GM23248 (cell line): ENCODE results near the gene MLC1. TPM values are rescaled to one million over a fixed set of nuclear protein-coding genes. Genes with fewer than 3 reads are reported as not detected.

Source experiments
- DNase-seq: peaks from one replicate; pipeline ENCODE4 v3.0.0-alpha.2; 2015
- H2AFZ ChIP-seq: fragments of 200-600 bp; sonication (generic); 2 replicates; pipeline ENCODE4 v1.6.1; 2016; ENCODE audit warnings: antibody characterized with exemption
- H3F3A ChIP-seq: fragments of 200-600 bp; sonication (generic); 2 replicates; pipeline ENCODE4 v1.6.1; 2016; ENCODE audit warnings: mild to moderate bottlenecking, antibody characterized with exemption, mixed run types; ENCODE audit not compliant: insufficient read depth
- H3K27ac ChIP-seq: fragments of 200-600 bp; sonication (generic); 2 replicates; pipeline ENCODE4 v1.5.1; 2016; ENCODE audit warnings: mild to moderate bottlenecking
- H3K27me3 ChIP-seq: fragments of 200-600 bp; sonication (generic); replicated peaks from 2 replicates; pipeline ENCODE4 v1.6.1; 2016; ENCODE audit warnings: mild to moderate bottlenecking; ENCODE audit not compliant: insufficient read depth
- H3K36me3 ChIP-seq: fragments of 200-600 bp; sonication (generic); 2 replicates; pipeline ENCODE4 v1.6.1; 2016; ENCODE audit warnings: low read depth, mild to moderate bottlenecking
- H3K4me1 ChIP-seq: fragments of 200-600 bp; sonication (generic); 2 replicates; pipeline ENCODE4 v1.6.1; 2016; ENCODE audit warnings: mild to moderate bottlenecking; ENCODE audit not compliant: insufficient read depth
- H3K4me2 ChIP-seq: fragments of 200-600 bp; sonication (generic); one replicate; pipeline ENCODE4 v1.6.1; 2016; ENCODE audit warnings: mild to moderate bottlenecking; ENCODE audit not compliant: unreplicated experiment
- H3K4me3 ChIP-seq: fragments of 200-600 bp; sonication (generic); 2 replicates; pipeline ENCODE4 v1.5.1; 2016; ENCODE audit warnings: mild to moderate bottlenecking
- H3K79me2 ChIP-seq: fragments of 200-600 bp; sonication (generic); 2 replicates; pipeline ENCODE4 v1.6.1; 2016; ENCODE audit warnings: mild to moderate bottlenecking; ENCODE audit not compliant: insufficient read depth
- H3K9ac ChIP-seq: fragments of 200-600 bp; sonication (generic); 2 replicates; pipeline ENCODE4 v1.6.1; 2016; ENCODE audit warnings: mild to moderate bottlenecking
- H3K9me2 ChIP-seq: fragments of 200-600 bp; sonication (generic); 2 replicates; pipeline ENCODE4 v1.6.1; 2016; ENCODE audit warnings: mixed run types, mild to moderate bottlenecking, moderate library complexity; ENCODE audit not compliant: insufficient read depth
- H3K9me3 ChIP-seq: fragments of 200-600 bp; sonication (generic); one replicate; pipeline ENCODE4 v1.6.1; 2017; ENCODE audit warnings: low read depth
- H4K20me1 ChIP-seq: fragments of 200-600 bp; sonication (generic); 2 replicates; pipeline ENCODE4 v1.6.0; 2016; ENCODE audit not compliant: insufficient read depth
- EZH2 ChIP-seq: fragments of 200-600 bp; sonication (generic); IDR thresholded peaks from 2 replicates; pipeline ENCODE4 v1.6.1; 2018; ENCODE audit warnings: antibody characterized with exemption, mild to moderate bottlenecking; ENCODE audit not compliant: insufficient read depth, poor library complexity, severe bottlenecking
- EZH2phosphoT487 ChIP-seq: fragments of 200-600 bp; sonication (generic); IDR thresholded peaks from 2 replicates; pipeline ENCODE4 v1.6.1; 2018; ENCODE audit warnings: antibody characterized with exemption, moderate library complexity, mild to moderate bottlenecking, low read depth; ENCODE audit not compliant: insufficient read depth
- WGBS, 2 experiments: methylation state at CpG; one replicate each; pipeline ENCODE4 v1.1.6; 2015 to 2017; ENCODE audit warnings: low lambda C conversion rate in 2 of 2, low coverage in 1 of 2; ENCODE audit errors: missing lambda C conversion rate in 2 of 2; 5-methylcytosine and 5-hydroxymethylcytosine counted together
- in situ Hi-C: fragments of 300-500 bp; cut with MboI; formaldehyde crosslinking; loops from 2 replicates; pipeline ENCODE4 v1.15.0; 2020
- polyA plus RNA-seq: library from polyadenylated mRNA; unstranded; fragments of >200 nt; fragmentation: Nextera tagmentation; extraction: Ambion mirVana; gene quantifications from 2 replicates; pipeline ENCODE4 v1.2.1, GENCODE V29; 2016
- total RNA-seq: library from RNA; depleted of rRNA; stranded (reverse); fragments of >200 nt; shearing (Covaris generic); gene quantifications from 2 replicates; pipeline ENCODE4 v1.2.3, GENCODE V29; 2014

Gene MLC1
- total and polyA plus RNA-seq, 2 experiments from 2014 or later = not detected

DNA sequence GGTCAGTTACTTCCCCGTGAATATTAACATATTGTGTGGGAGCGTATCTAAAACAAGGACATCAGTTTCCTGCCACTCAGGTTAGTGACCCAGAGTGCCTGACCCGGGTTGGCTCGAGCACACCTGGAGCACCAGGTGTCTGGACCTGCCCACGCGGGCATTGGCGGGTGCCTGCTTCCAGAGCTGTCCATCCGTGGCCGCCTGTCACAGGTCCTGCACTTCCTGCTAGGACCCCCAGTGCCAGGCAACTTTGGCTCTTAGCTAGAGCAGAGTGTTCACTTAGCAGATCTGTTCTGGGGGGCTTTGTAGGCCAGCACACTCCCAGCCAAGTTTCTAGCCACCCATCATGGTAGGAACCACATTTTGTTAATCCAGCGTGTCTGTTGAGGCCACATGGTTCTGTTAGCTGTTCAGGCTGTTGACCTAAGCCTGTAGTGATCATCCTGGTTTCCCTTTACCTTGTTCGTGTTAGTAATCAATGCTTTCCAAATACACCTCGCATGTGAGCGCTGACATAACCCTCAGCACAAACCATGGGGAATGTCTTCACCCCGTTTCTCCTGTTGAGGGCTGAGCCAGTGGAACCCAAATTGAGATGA is 34.0 kb upstream of the MLC1 start:
- peaks cover 7% of the 10 kb centered on the region; the same call in 1 of the 2 replicates for H3K4me1 ChIP-seq
- H3K9me3 ChIP-seq = peaks cover 3% of the 10 kb centered on the region
- 86% methylated on average over 14 of the region's 14 CpGs for WGBS, 2 experiments
- in situ Hi-C loops = no loop called here
- no peak overlapping the region for H2AFZ ChIP-seq
- no peaks in the 10 kb centered on the region; the same call in 1 of the 2 replicates for H3F3A ChIP-seq
- H3K27me3 ChIP-seq = no peaks in the 10 kb centered on the region
- H3K27ac ChIP-seq = no peak overlapping the region
- no peak overlapping the region for H3K4me2 ChIP-seq
- TF ChIP-seq EZH2 (no peak), EZH2phosphoT487 (no peak)
- no peak for DNase-seq
- H3K4me3 ChIP-seq = no peak overlapping the region
- no peak overlapping the region for H3K9ac ChIP-seq
- no peaks in the 10 kb centered on the region for H3K9me2 ChIP-seq
- no peaks in the 10 kb centered on the region for H4K20me1 ChIP-seq
- H3K36me3 ChIP-seq = no peaks in the 10 kb centered on the region
- H3K79me2 ChIP-seq = no peaks in the 10 kb centered on the region

DNA sequence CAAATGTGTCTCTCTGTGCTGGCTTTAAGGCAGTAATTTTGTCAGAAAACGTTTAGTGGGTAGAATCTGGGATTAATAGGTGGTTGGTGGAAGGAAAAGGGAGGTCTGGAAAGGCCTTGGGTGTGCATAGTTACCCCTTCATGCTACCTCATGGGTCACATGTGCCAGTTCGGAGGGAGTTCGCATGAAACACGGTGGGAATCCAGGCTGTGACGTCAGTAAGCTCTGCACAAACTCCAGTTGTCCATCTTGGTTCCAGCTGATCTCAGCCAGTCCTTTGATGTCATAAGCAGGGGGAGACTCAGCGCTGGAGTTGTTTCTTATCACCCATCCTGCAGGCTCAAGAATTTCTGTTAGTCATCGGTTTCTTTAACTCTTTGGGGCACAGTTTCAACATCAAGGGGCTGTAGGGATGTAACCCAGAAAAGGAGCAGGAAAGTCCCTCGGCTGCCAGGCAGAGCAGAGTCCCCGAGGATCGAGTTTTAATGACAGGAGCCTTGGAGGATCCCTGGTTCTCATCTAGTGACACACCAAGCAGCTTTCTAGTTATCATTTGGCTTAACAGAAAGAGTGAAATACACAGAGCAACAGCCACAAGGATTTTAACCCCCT is 33.4 kb upstream of the MLC1 start:
- in situ Hi-C loops = no loop called here
- DNase-seq = peak; percentile 67
- no peak overlapping the region for H3K4me2 ChIP-seq
- TF ChIP-seq EZH2phosphoT487 (no peak), EZH2 (no peak)
- no peaks in the 10 kb centered on the region; the same call in 1 of the 2 replicates for H3F3A ChIP-seq
- H3K9ac ChIP-seq = no peak overlapping the region
- H3K4me3 ChIP-seq = no peak overlapping the region
- 27 to 28% methylated on average over 10 of the region's 10 CpGs for WGBS, 2 experiments
- H2AFZ ChIP-seq = no peak overlapping the region
- no peaks in the 10 kb centered on the region for H3K36me3 ChIP-seq
- no peaks in the 10 kb centered on the region for H3K9me3 ChIP-seq
- no peaks in the 10 kb centered on the region for H4K20me1 ChIP-seq
- no peaks in the 10 kb centered on the region for H3K79me2 ChIP-seq
- no peaks in the 10 kb centered on the region for H3K27me3 ChIP-seq
- no peaks in the 10 kb centered on the region for H3K9me2 ChIP-seq
- H3K27ac ChIP-seq = no peak overlapping the region
- H3K4me1 ChIP-seq = peaks cover 12% of the 10 kb centered on the region

- Histone ChIP-seq H3K9ac (no peak overlapping the region), H2AFZ (no peak overlapping the region), H3K79me2 (no peaks in the 10 kb centered on the region), H4K20me1 (no peaks in the 10 kb centered on the region), H3K4me3 (no peak overlapping the region), H3K4me2 (no peak overlapping the region), H3K36me3 (no peaks in the 10 kb centered on the region), H3K9me2 (no peaks in the 10 kb centered on the region), H3F3A (no peaks in the 10 kb centered on the region; the same call in 1 of the 2 replicates), H3K27me3 (no peaks in the 10 kb centered on the region), H3K27ac (no peak overlapping the region), H3K4me1 (peaks cover 14% of the 10 kb centered on the region), H3K9me3 (no peaks in the 10 kb centered on the region)
- 64 to 69% methylated on average over 3 of the region's 3 CpGs for WGBS, 2 experiments
- in situ Hi-C loops = no loop called here
- TF ChIP-seq EZH2 = no peak
- TF ChIP-seq EZH2phosphoT487 = no peak
- no peak for DNase-seq
Observed at GRCh38 chr22:50118129-50118528, 32.9 kb upstream of the MLC1 start.

DNA sequence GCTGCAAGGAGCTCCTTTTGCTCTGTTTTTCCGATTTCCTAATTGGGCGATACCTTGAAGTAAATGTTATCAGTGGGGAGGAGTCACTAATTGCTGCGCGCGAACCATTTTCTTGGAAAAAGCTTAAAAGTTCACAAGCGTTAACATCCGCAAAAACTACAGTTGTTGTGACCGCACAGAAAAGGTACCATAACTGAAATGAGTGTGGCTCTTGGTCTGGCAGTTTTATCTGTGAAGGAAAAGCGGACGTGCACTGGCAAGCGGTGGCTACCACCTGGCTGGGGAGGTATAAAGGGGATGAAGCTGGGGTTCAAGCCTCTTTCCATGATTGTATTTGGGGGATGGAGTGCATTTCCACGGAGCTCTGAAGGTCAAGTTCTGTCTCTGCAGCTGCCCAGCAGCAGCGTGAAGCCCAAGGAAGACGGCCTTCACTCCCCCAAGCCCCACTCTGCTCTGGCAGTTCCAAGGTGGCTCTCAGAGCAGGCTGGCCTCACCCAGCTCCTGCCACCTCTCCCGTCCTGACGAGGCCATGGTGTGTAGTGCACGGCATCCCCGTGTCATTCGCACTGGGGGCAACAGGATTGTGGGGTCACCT is 32.0 kb upstream of the MLC1 start:
- 92 to 93% methylated on average over 19 of the region's 19 CpGs for WGBS, 2 experiments
- H3K27ac ChIP-seq = no peak overlapping the region
- no peaks in the 10 kb centered on the region for H3K9me2 ChIP-seq
- no peaks in the 10 kb centered on the region for H3K9me3 ChIP-seq
- H3K4me2 ChIP-seq = no peak overlapping the region
- H3K79me2 ChIP-seq = no peaks in the 10 kb centered on the region
- no peaks in the 10 kb centered on the region for H3K36me3 ChIP-seq
- DNase-seq = no peak
- H4K20me1 ChIP-seq = no peaks in the 10 kb centered on the region
- no peak overlapping the region for H3K4me3 ChIP-seq
- H3K9ac ChIP-seq = no peak overlapping the region
- peaks cover 16% of the 10 kb centered on the region for H3K4me1 ChIP-seq
- TF ChIP-seq EZH2 (no peak), EZH2phosphoT487 (no peak)
- no peak overlapping the region for H2AFZ ChIP-seq
- no peaks in the 10 kb centered on the region; the same call in 1 of the 2 replicates for H3F3A ChIP-seq
- in situ Hi-C loops = no loop called here
- no peaks in the 10 kb centered on the region for H3K27me3 ChIP-seq
